Measurements from ENCODE around the gene CIC.

DNA sequence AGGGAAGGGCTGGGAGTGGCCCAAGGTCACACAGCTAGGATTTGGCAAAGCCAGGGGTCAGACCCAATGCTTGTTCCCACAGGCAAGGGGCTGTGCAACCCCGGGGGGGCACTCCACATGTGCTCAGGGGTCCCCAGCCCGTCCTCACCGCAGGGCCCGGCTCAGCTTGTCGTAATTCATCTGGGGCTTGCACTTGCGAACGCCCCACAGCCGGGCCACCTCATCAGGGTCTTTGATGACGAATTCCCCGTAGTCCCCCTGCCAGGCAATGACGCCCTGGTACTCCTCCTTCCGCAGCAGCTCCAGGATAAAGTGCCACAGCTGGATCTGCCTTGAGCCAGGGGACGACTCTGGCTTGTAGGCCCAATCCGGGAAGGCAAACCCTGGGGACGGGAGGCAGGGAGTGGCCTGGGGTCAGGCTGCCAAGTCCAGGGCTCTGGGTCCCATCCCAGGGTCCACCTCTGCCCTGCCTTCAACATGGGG is 18.8 kb upstream of the CIC start:
- TF ChIP-seq FOXP2 (optimal IDR thresholded peaks at IDR 0.05; ENCODE audit: borderline replicate concordance, extremely low read depth, extremely low read length, insufficient read depth): no peak
- no peak for TF ChIP-seq POLR2AphosphoS5 (IDR thresholded peaks at IDR 0.05; ENCODE audit: low read depth, low read length)
- no peak for TF ChIP-seq TAF1 (IDR thresholded peaks at IDR 0.05; ENCODE audit: borderline replicate concordance, insufficient read depth, low read length)
- TF ChIP-seq SIN3A (IDR thresholded peaks at IDR 0.05; ENCODE audit: borderline replicate concordance, insufficient read depth, low read length): no peak
- TF ChIP-seq, protein P1, sequence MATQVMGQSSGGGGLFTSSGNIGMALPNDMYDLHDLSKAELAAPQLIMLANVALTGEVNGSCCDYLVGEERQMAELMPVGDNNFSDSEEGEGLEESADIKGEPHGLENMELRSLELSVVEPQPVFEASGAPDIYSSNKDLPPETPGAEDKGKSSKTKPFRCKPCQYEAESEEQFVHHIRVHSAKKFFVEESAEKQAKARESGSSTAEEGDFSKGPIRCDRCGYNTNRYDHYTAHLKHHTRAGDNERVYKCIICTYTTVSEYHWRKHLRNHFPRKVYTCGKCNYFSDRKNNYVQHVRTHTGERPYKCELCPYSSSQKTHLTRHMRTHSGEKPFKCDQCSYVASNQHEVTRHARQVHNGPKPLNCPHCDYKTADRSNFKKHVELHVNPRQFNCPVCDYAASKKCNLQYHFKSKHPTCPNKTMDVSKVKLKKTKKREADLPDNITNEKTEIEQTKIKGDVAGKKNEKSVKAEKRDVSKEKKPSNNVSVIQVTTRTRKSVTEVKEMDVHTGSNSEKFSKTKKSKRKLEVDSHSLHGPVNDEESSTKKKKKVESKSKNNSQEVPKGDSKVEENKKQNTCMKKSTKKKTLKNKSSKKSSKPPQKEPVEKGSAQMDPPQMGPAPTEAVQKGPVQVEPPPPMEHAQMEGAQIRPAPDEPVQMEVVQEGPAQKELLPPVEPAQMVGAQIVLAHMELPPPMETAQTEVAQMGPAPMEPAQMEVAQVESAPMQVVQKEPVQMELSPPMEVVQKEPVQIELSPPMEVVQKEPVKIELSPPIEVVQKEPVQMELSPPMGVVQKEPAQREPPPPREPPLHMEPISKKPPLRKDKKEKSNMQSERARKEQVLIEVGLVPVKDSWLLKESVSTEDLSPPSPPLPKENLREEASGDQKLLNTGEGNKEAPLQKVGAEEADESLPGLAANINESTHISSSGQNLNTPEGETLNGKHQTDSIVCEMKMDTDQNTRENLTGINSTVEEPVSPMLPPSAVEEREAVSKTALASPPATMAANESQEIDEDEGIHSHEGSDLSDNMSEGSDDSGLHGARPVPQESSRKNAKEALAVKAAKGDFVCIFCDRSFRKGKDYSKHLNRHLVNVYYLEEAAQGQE (IDR thresholded peaks at IDR 0.05; ENCODE audit: insufficient read depth in 1 of 2, low read depth in 2 of 2, low read length in 2 of 2): no peak
